ENCODE data around the gene SUMF1.

SUMF1 gene

DNA sequence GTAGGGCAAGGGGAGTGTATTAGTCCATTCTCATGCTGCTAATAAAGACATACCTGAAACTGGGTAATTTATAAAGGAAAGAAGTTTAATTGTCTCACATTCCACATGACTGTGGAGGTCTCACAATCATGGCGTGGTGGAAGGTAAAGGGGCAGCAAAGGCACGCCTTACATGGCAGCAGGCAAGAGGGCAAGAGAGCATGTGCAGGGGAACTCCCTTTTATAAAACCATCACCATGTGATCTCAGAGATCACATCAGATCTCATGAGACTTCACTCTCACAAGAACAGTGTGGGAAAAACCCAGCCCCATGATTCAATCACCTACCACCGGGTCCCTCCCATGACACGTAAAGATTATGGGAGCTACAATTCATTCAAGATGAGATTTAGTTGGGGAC, 41.4 kb downstream of the SUMF1 start:
- H3K27me3 ChIP-seq (ENCODE audit: control insufficient read depth, insufficient read depth, low read length) = no peaks in the 10 kb centered on the region

DNA sequence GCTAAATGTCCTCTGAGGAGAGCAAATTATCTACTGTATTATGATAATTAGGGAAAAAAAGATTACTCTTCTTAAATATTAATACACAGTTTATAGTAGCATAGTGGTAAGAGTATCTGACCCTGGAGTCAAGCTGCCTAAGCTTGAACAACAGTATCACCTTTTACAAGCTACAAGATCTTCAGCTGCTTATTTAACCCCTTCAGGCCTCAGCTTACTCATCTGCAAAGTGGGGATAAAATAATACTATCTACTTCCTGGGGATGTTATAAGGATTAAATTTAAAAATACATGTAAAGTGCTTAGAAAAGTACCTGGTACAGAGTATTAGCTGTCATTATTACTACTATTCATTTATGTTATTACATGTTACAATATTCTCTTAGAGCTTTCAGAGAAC, 42.0 kb downstream of the SUMF1 start:
- Histone ChIP-seq H3K4me3 (ENCODE audit: low read depth, low read length) (no peak overlapping the region), H3K4me1 (ENCODE audit: control insufficient read depth, insufficient read depth, low read length) (no peaks in the 10 kb centered on the region; the same call in 1 of the 2 replicates), H3K9me3 (ENCODE audit: control insufficient read depth, insufficient read depth, low read length) (no peaks in the 10 kb centered on the region), H3K27me3 (ENCODE audit: control insufficient read depth, insufficient read depth, low read length) (no peaks in the 10 kb centered on the region), H3K27ac (ENCODE audit: low read depth, low read length) (no peak overlapping the region), H3K36me3 (ENCODE audit: control insufficient read depth, insufficient read depth, low read length) (no peaks in the 10 kb centered on the region), H3K9ac (ENCODE audit: low read depth, low read length) (no peak overlapping the region)

More for the DNA sequence above, 41.4 kb downstream of the SUMF1 start:
- H3K27ac ChIP-seq (ENCODE audit: low read depth, low read length) = no peak overlapping the region
- H3K9ac ChIP-seq (ENCODE audit: low read depth, low read length) = no peak overlapping the region
- no peaks in the 10 kb centered on the region; the same call in 1 of the 2 replicates for H3K4me1 ChIP-seq (ENCODE audit: control insufficient read depth, insufficient read depth, low read length)
- H3K4me3 ChIP-seq (ENCODE audit: low read depth, low read length) = no peak overlapping the region
- no peaks in the 10 kb centered on the region for H3K36me3 ChIP-seq (ENCODE audit: control insufficient read depth, insufficient read depth, low read length)
- H3K9me3 ChIP-seq (ENCODE audit: control insufficient read depth, insufficient read depth, low read length) = no peaks in the 10 kb centered on the region

GRCh38 chr3:4421121-4421520, 45.9 kb downstream of the SUMF1 start:
- no peak overlapping the region for H3K9ac ChIP-seq (ENCODE audit: low read depth, low read length)
- no peak overlapping the region for H3K27ac ChIP-seq (ENCODE audit: low read depth, low read length)
- no peak overlapping the region for H3K4me3 ChIP-seq (ENCODE audit: low read depth, low read length)
- peaks cover 13% of the 10 kb centered on the region; the same call in 1 of the 2 replicates for H3K36me3 ChIP-seq (ENCODE audit: control insufficient read depth, insufficient read depth, low read length)
- no peaks in the 10 kb centered on the region for H3K9me3 ChIP-seq (ENCODE audit: control insufficient read depth, insufficient read depth, low read length)
- H3K27me3 ChIP-seq (ENCODE audit: control insufficient read depth, insufficient read depth, low read length) = no peaks in the 10 kb centered on the region
- no peaks in the 10 kb centered on the region for H3K4me1 ChIP-seq (ENCODE audit: control insufficient read depth, insufficient read depth, low read length)

GRCh38 chr3:4419920-4420319, 47.1 kb downstream of the SUMF1 start:
- H3K4me3 ChIP-seq (ENCODE audit: low read depth, low read length) = no peak overlapping the region
- no peaks in the 10 kb centered on the region for H3K9me3 ChIP-seq (ENCODE audit: control insufficient read depth, insufficient read depth, low read length)
- H3K27me3 ChIP-seq (ENCODE audit: control insufficient read depth, insufficient read depth, low read length) = no peaks in the 10 kb centered on the region
- H3K4me1 ChIP-seq (ENCODE audit: control insufficient read depth, insufficient read depth, low read length) = no peaks in the 10 kb centered on the region
- H3K36me3 ChIP-seq (ENCODE audit: control insufficient read depth, insufficient read depth, low read length) = peaks cover 13% of the 10 kb centered on the region; the same call in 1 of the 2 replicates
- no peak overlapping the region for H3K27ac ChIP-seq (ENCODE audit: low read depth, low read length)
- no peak overlapping the region for H3K9ac ChIP-seq (ENCODE audit: low read depth, low read length)

GRCh38 chr3:4419386-4419785, 47.7 kb downstream of the SUMF1 start:
- Histone ChIP-seq H3K4me3 (ENCODE audit: low read depth, low read length) (no peak overlapping the region), H3K27me3 (ENCODE audit: control insufficient read depth, insufficient read depth, low read length) (no peaks in the 10 kb centered on the region), H3K27ac (ENCODE audit: low read depth, low read length) (no peak overlapping the region), H3K4me1 (ENCODE audit: control insufficient read depth, insufficient read depth, low read length) (no peaks in the 10 kb centered on the region), H3K36me3 (ENCODE audit: control insufficient read depth, insufficient read depth, low read length) (peaks cover 13% of the 10 kb centered on the region; the same call in 1 of the 2 replicates), H3K9ac (ENCODE audit: low read depth, low read length) (no peak overlapping the region), H3K9me3 (ENCODE audit: control insufficient read depth, insufficient read depth, low read length) (no peaks in the 10 kb centered on the region)

- Histone ChIP-seq H3K9me3 (ENCODE audit: control insufficient read depth, insufficient read depth, low read length) (no peaks in the 10 kb centered on the region), H3K27me3 (ENCODE audit: control insufficient read depth, insufficient read depth, low read length) (no peaks in the 10 kb centered on the region), H3K36me3 (ENCODE audit: control insufficient read depth, insufficient read depth, low read length) (peaks cover 13% of the 10 kb centered on the region; the same call in 1 of the 2 replicates), H3K9ac (ENCODE audit: low read depth, low read length) (no peak overlapping the region), H3K27ac (ENCODE audit: low read depth, low read length) (no peak overlapping the region), H3K4me1 (ENCODE audit: control insufficient read depth, insufficient read depth, low read length) (no peaks in the 10 kb centered on the region), H3K4me3 (ENCODE audit: low read depth, low read length) (no peak overlapping the region)
Observed at GRCh38 chr3:4418156-4418555, 48.9 kb downstream of the SUMF1 start.

DNA sequence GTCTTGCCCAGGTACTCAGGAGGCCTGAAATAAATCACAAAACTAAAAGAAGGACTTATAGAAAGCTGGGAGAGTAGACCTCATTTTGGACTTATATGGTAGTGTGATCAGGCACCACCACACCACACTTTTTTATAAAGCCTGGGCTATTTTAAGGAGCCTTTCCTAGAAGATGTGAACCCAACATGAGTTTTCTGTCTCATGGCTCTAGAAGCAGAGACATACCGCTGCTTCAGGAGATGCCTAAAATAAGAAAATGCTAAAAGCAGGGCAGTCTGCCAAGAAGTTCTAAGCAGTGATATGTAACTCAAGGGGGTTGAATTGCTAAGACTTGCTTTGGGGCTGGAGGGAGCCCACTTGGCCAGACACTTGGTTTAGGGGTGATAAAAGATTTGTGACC, 49.6 kb downstream of the SUMF1 start:
- Histone ChIP-seq H3K27me3 (ENCODE audit: control insufficient read depth, insufficient read depth, low read length) (no peaks in the 10 kb centered on the region), H3K4me1 (ENCODE audit: control insufficient read depth, insufficient read depth, low read length) (no peaks in the 10 kb centered on the region), H3K36me3 (ENCODE audit: control insufficient read depth, insufficient read depth, low read length) (peaks cover 13% of the 10 kb centered on the region; the same call in 1 of the 2 replicates), H3K4me3 (ENCODE audit: low read depth, low read length) (no peak overlapping the region), H3K9ac (ENCODE audit: low read depth, low read length) (no peak overlapping the region), H3K9me3 (ENCODE audit: control insufficient read depth, insufficient read depth, low read length) (no peaks in the 10 kb centered on the region), H3K27ac (ENCODE audit: low read depth, low read length) (no peak overlapping the region)

DNA sequence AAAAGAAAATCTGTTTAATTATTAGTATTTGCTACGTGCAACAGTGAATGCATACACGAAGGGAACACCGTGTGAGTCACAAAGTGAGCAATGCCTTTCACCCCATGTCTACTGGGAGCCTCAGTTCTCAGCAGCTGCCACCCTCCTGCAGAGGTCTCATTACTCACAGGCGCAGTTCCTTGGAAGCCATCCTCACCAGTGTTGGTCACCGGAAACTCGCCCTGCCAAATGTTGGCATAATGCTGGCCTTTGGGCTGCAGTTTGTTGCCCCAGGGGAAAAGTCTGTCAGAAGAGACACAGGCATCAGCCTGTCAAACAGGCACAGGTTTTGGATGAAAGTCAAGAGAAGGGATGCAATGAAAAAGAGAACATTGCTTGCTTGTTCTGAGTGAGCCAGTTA, 50.1 kb downstream of the SUMF1 start:
- no peak overlapping the region for H3K27ac ChIP-seq (ENCODE audit: low read depth, low read length)
- H3K4me1 ChIP-seq (ENCODE audit: control insufficient read depth, insufficient read depth, low read length) = no peaks in the 10 kb centered on the region
- H3K27me3 ChIP-seq (ENCODE audit: control insufficient read depth, insufficient read depth, low read length) = no peaks in the 10 kb centered on the region
- peaks cover 13% of the 10 kb centered on the region; the same call in 1 of the 2 replicates for H3K36me3 ChIP-seq (ENCODE audit: control insufficient read depth, insufficient read depth, low read length)
- H3K9me3 ChIP-seq (ENCODE audit: control insufficient read depth, insufficient read depth, low read length) = no peaks in the 10 kb centered on the region
- no peak overlapping the region for H3K4me3 ChIP-seq (ENCODE audit: low read depth, low read length)
- no peak overlapping the region for H3K9ac ChIP-seq (ENCODE audit: low read depth, low read length)

- Histone ChIP-seq H3K4me1 (ENCODE audit: control insufficient read depth, insufficient read depth, low read length) (no peaks in the 10 kb centered on the region), H3K9me3 (ENCODE audit: control insufficient read depth, insufficient read depth, low read length) (no peaks in the 10 kb centered on the region), H3K27ac (ENCODE audit: low read depth, low read length) (no peak overlapping the region), H3K4me3 (ENCODE audit: low read depth, low read length) (no peak overlapping the region), H3K27me3 (ENCODE audit: control insufficient read depth, insufficient read depth, low read length) (no peaks in the 10 kb centered on the region), H3K9ac (ENCODE audit: low read depth, low read length) (no peak overlapping the region), H3K36me3 (ENCODE audit: control insufficient read depth, insufficient read depth, low read length) (peaks cover 13% of the 10 kb centered on the region; the same call in 1 of the 2 replicates)
Observed at GRCh38 chr3:4416427-4416945, 50.6 kb downstream of the SUMF1 start.

GRCh38 chr3:4413467-4413866, 53.6 kb downstream of the SUMF1 start:
- Histone ChIP-seq H3K9me3 (ENCODE audit: control insufficient read depth, insufficient read depth, low read length) (no peaks in the 10 kb centered on the region), H3K4me3 (ENCODE audit: low read depth, low read length) (no peak overlapping the region), H3K9ac (ENCODE audit: low read depth, low read length) (no peak overlapping the region), H3K4me1 (ENCODE audit: control insufficient read depth, insufficient read depth, low read length) (no peaks in the 10 kb centered on the region), H3K27me3 (ENCODE audit: control insufficient read depth, insufficient read depth, low read length) (no peaks in the 10 kb centered on the region), H3K27ac (ENCODE audit: low read depth, low read length) (no peak overlapping the region), H3K36me3 (ENCODE audit: control insufficient read depth, insufficient read depth, low read length) (peaks cover 25% of the 10 kb centered on the region; the same call in 1 of the 2 replicates)

DNA sequence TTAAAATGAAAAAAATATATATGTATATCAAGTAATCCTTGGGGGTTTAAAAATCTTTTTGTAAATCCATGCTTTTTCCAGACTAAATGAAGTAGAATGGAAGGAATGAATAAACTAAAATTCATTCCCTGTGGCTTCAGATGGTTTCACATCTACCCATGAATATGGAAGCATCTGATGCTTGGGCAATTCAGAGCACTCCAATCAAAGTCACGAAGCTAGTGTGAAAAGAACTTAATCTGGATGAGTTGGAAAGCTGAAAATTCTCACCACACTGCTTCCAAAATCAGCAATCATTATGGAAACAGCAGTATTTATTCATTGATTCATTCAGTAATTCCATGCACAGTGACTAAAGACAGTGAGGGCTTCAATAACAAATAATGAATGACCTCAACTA, 55.2 kb downstream of the SUMF1 start:
- peaks cover 22% of the 10 kb centered on the region; the same call in 1 of the 2 replicates for H3K36me3 ChIP-seq (ENCODE audit: control insufficient read depth, insufficient read depth, low read length)
- H3K9me3 ChIP-seq (ENCODE audit: control insufficient read depth, insufficient read depth, low read length) = no peaks in the 10 kb centered on the region
- H3K9ac ChIP-seq (ENCODE audit: low read depth, low read length) = no peak overlapping the region
- H3K27ac ChIP-seq (ENCODE audit: low read depth, low read length) = no peak overlapping the region
- H3K4me3 ChIP-seq (ENCODE audit: low read depth, low read length) = no peak overlapping the region
- H3K27me3 ChIP-seq (ENCODE audit: control insufficient read depth, insufficient read depth, low read length) = no peaks in the 10 kb centered on the region
- H3K4me1 ChIP-seq (ENCODE audit: control insufficient read depth, insufficient read depth, low read length) = no peaks in the 10 kb centered on the region
